NCI-H774 (cell line): ENCODE data around the gene MEIOB.
"Not testable (repeated sequence)": the region's sequence is repeated elsewhere in the genome, so short reads cannot be mapped to it uniquely, and the experiment has no call there.

Source experiments
- DNase-seq: peaks from one replicate; lab custom pipeline; 2025; lab: John Stamatoyannopoulos, UW

MEIOB gene

DNA sequence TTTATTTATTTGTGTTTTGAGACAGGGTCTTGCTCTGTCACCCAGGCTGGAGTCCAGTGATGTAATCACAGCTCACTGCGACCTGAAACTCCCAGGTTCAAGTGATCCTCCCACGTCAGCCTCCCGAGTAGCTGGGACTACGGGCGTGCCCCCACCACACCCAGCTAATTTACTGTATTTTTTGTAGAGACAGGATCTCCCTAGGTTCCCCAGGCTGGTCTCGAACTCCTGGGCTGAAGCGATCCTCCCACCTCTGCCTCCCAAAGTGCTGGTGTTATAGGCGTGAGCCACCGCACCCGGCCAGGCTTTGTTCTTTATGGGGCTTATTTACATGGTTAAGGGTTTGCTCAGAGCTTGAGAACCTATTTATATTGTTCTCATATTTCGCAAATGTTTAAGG, 5.8 kb upstream of the MEIOB start:
- no peak for DNase-seq

DNA sequence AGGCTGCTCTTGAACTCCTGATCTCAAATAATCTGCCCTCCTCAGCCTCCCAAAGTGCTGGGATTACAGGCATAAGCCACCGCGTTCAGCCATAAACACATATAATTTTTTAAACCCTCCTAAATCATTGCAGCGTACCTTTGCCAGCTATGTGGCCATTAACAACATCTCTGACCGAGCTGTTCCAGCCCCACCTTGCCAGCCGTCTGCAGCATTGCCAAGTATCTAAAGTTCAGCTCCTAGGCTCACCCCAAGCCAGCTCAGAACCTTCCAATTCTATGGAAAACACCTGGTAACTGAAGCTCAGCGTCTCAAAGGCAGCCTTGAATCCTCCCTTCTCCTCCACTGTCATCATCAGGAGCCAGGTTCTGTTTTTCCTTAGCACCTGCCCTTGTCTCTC, 5.1 kb upstream of the MEIOB start:
- DNase-seq = no peak

DNA sequence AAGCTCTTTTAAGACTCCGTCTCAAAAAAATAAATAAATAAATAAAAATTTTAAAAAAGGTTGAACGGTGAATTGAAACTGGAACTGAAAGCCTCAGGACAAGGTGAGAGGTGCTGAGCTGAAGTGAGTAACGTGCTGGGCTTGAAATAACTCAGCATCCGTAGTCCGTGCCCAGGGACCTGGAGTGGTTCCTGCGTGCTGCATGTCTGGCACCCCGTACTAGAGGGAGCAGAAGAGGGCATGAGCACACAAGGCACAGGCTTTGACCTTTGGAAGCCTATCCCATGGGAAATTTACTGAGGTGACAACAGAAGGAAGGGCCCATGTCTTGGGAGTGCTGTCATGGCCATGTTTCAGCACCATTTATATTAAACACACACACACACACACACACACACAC, 4.5 kb upstream of the MEIOB start:
- no peak for DNase-seq

DNA sequence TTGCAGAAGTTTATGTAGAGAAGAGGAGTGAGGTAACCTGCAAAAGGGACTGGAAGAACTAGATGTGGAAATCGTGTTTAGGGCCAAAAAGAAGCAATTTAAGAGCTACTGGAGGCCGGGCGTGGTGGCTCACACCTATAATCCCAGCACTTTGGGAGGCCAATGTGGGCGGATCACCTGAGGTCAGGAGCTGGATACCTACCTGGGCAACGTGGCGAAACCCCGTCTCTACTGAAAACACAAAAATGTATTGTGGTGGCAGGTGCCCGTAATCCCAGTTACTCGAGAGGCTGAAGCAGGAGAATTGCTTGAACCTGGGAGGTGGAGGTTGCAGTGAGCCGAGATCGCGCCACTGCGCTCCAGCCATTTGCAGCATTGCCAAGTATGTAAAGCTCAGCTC, 4.1 kb upstream of the MEIOB start:
- not testable (repeated sequence) for DNase-seq

DNA sequence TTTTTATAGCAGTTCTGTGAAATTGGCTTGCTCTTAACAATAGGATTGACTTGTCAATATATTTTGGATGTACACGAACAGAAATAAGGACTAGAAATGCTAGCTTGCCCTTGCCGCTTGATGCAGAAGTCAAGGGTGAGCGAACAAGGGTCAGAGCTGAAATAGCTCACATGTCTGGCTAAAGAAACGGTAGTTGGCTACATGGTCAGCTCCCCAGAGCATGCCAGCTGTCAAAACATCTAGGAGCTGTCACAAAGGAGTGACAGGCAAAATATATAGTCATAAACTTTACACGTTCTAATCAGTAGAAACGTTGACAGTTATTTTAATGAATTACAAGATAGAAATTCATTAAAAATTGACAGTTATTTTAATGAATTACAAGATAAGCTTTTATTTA, 2.9 kb upstream of the MEIOB start:
- DNase-seq = no peak

DNA sequence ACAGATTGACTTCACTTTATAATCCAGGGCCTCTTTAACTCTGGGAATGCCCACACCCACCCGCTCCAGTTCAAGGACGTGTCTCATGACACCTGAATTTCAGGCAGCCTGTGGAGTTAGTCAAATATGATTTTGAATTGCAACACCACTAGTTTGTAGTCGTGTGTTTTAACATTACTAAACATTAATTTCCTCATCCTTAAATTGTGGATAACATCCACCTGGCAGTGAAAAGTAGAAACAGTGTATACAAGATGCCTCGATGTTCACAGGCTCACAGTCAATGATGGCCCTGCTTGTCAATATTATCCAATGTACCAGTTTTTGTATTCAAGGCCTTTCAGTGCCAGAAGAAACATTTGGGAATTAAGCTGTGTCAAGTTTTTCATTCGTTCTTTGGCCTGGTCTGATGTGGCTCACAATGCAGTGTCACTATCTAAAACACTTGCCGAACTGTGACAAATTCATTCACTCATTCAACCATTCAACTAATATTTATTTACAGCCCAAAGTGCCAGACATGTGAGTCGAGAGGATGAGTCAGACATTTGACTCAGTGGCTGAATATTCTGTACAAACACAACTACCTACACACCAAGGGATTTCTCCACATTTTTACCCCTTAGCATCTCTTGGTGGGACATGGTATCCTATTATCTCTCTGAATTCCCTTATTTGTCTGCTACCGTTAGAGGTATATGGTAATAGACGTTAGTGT, 1.4 kb downstream of the MEIOB start:
- DNase-seq = no peak

DNA sequence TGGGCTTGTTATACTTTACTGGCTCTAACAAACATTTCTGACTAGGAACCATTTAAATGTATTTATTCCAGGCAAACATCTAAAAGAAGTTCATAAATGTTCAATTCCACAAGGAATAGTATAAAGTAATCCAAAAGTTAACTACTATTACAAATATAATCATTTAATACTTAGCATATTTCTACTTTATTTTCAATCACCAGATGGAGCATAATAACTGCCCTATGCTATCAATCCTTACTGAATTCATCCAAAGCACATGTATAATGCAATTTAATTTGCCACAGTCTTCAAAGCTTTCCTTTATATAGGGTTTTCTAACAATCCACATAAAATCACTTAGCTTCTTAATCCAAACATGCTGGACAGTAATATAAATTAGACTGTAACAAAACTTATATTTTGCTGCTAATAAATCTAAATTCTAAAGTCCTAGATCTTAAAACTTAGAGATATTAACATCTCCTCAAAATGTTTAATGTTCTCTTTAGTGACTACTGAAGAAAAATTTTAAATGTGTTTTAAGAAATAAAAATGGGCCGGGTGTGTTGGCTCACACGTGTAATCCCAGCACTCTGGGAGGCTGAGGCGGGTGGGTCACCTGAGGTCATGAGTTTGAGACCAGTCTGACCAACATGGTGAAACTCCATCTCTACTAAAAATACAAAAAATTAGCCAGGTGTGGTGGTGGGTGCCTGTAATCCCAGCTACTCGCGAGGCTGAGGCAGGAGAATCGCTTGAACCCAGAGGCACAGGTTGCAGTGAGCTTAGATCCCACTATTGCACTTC, 5.9 kb downstream of the MEIOB start:
- no peak for DNase-seq

DNA sequence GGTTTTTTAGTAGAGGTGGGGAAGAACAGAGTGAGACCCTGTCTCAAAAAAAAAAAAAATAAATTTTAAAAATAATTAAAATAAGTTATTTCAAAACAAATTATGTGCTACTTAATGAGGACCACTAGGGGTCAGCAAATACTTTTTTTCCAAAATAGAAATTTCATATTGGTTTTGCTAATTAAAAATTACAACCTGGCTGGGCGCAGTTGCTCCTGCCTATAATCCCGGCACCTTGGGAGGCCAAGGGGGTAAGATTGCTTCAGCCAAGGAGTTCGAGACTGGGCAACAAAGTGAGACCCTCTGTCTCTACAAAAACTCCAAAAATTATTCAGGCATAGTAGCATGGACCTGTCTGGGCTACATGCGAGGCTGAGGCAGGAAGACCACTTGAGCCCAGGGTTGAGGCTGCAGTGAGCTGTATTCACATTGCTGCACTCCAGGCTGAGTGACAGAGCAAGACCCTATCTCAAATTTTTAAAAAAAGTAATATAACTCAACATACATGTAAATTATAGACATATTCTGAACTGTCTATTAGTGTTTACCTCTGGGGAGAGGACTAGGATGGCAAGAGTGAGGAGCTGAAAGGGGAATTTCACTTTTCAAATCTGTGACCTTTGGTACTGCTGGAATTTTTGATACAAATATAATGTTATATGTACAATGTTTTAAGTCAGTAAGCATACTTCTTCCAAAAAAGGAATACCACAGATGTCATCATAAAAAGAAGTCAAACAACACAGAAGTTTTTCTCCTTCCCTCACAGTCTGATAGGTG, 8.1 kb downstream of the MEIOB start:
- DNase-seq = no peak

DNA sequence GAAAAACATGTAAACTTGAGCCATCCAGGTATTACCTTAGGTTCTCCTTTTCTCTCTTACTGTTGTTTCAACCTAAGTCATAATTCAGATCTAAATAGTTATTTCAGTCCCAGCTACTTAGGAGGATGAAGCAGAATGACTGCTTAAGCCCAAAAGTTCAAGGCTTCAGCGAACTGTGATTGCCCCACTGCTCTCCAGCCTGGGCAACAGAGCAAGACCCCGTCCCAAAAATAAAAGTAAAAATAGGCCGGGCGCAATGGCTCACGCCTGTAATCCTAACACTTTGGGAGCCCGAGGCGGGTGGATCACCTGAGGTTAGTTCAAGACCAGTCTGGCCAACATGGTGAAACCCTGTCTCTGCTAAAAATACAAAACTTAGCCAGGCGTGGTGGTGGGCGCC, 9.6 kb downstream of the MEIOB start:
- DNase-seq = no peak

DNA sequence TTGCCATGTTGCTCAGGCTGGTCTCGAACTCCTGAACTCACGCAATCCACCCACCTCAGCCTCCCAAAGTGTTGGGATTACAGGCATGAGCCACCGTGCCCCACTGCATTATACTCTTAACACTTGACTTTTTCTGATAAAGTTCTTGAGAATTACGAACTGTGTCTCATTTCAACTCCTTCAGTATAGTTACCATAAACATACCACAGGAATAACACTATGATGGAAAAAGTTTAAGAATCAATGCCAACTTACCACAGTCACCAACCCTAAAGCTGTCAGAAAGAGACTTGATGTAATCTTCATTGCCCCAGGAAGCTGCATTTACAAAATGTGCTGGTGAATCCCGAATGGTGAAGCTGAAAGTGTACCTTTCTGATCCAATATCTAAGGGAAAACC, 10.2 kb downstream of the MEIOB start:
- no peak for DNase-seq

DNA sequence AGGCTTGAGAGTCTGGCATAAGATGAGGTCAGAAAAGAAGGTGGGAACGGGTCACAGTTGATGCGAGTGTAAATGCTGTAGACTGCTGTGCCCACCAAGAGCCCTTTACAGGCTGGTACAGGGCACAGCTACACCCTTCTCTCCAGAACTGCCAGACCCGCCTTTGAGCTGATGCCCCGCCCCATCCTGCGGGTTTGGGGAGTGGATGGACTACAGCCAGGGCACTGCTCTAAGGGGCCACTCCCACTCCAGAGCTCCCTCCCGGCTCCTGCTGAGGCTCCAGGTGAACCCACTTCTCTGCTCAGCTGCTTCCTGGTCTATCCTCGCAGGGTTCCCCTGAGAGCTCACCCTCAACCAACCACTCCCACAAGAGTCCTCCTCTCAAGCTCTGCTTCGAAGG, 12.3 kb downstream of the MEIOB start:
- DNase-seq = no peak

DNA sequence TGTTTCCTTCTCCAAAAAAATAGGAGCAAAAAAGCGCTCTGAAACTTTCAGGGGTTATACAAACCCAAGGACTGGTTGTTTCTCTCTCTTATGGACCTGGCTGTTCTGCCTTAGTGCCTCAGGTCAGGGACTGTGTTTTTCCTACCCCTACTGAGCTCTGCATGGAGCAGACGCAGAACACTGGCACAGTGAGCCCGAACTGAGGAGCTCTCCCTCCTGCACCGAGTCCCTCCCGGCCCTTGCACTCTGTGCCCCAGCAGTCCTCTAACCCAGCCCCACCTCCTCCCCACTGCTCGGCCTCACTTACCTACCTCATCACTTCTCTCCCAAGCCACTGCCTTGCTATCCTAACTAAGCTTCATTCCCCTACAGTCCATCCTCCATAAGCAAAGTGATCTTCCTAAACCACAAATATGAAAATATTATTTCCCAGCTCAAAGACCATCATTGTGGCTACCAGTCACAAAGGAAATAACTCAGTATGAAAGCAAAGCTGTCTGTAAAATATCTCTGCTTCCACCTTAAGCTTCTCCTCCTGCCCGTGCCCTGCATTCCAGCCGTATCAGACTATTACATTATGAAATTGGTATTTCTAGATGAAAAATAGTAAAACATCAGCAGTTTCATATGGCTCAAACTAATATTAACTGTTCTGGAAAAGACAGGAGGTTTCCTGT, 13.6 kb downstream of the MEIOB start:
- no peak for DNase-seq

DNA sequence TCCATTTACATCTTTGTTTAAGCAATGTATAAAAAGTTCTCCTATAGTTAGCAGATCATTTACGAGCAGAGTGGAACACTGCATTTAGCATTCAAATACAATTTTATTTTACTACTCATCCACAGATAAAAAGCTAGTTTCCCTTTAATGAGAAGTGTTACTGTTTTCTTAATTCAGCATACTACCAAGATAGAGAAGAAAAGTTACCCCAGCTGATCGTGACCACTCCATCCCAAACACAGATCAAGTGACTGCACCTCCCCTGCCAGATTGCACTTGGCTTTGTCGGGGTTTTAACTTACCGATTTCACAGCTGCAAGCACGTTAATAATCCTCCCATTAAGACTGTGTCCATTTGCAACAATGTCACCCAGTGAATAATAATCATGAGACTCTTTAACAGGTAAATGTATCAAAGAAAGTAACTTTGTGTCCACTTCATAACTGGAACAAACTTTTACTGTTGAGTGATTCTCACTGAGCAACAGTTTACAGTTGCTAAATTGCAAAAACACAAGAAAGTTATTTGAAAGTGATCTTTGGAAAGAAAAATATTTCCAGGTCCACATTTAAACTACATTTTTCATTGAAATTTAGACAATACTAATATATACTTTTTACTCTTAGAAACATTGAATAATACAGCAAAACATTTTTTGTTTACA, 14.4 kb downstream of the MEIOB start:
- no peak for DNase-seq

DNA sequence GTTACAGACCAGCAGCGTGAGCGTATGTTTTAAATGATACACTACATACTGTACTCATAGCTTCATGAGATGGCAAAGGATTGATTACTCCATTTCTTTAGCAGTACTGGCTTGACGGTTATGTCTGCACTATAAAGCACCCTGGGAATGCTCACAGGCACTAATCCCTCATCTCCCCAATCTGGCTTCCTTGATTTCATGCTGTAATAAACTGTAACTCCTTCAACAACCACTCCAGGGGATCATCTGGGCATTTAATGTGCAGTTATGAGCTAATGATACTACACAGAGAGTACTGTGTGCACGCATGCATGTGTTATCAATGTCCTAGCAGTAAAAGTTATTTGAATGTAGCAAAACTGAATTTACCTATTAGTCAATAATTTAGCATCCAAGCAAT, 20.2 kb downstream of the MEIOB start:
- DNase-seq = no peak

DNA sequence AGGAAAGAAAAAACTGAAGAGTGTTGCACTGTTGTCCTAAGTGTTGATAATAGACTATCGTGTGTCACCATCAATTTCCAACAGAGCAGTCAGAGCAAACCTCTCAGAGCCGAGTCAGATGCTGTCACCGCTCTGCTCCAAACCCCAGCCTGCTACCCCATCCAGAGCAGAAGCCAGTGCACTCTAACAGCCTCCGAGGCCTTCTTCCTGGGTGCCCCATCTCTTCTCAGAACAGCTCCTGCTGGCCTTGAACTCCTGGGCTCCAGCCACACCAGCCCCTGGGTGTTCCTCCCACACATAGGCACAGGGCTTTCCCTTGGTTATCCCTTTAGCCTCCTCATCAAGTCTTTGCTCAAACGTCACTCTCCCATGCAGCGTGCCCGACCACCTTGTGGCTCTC, 21.0 kb downstream of the MEIOB start:
- no peak for DNase-seq

DNA sequence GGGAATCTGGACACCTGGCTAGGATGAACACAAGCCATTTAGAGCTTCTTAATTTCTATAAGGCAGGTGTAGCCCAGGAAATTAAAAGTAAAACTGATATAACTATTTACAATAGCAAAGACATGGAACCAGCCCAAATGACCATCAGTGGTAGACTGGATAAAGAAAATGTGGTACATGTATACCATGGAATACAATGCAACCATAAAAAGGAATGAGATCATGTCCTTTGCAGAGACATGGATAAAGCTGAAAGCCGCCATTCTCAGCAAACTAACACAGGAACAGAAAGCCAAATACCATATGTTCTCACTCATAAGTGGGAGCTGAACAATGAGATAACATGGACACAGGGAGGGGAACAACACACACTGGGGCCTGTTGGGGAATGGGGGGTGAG, 25.5 kb downstream of the MEIOB start:
- no peak for DNase-seq

DNA sequence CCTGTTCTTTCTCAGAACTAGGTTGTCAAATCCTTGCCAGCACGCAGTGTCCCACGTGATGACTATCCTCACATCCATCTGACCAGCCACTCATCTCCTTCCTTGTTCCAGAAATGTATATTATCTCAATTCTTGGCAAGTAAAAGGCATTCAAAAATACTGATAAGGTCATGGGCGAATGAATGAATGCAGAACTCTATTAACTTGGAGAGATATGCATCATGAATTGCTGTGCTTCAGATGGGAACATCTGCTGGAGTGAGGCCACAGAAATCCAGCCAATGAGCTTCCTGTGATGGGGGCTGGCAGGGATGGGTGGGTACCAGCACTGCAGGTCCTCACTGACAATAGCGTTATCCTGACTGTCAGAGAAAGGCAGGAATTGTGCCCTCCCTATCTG, 26.0 kb downstream of the MEIOB start:
- DNase-seq = no peak

DNA sequence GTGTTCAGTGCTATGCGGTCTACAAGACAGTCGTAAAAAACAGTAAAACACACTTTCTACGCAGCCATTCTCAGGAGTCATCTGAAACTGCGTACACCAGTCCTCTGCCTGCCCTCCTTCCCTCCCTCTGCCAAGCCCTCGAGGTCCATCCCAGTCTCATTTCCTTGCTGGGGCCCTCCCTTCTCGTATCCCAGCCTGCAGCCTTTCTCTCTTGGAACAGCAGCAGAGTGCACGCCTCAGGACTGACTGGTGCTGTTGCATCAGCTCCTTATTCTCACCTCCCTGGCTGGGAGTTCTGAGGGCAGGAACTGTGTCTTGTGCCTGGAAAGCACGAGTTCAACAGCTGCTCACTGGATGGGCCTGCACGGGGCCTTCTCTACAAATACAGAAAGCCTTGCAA, 32.4 kb downstream of the MEIOB start:
- no peak for DNase-seq

DNA sequence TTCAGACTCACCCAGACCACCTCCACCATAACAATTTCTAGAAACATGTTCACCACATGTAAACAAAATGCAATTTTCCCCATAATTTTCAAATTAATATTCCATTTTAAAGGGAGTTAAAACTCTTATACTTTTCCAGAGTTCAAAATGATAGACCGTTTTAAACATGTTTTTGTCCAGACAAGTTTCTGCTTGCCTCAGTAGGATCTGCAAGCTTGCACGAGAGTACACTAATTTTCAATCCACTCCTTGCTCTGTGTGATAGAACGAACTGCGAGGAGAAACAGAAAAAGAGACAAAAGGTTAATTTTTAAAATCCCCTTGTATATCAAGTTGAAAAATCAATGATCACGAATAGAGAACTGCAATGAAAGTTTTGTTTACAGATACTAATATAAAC, 37.9 kb downstream of the MEIOB start:
- no peak for DNase-seq

DNA sequence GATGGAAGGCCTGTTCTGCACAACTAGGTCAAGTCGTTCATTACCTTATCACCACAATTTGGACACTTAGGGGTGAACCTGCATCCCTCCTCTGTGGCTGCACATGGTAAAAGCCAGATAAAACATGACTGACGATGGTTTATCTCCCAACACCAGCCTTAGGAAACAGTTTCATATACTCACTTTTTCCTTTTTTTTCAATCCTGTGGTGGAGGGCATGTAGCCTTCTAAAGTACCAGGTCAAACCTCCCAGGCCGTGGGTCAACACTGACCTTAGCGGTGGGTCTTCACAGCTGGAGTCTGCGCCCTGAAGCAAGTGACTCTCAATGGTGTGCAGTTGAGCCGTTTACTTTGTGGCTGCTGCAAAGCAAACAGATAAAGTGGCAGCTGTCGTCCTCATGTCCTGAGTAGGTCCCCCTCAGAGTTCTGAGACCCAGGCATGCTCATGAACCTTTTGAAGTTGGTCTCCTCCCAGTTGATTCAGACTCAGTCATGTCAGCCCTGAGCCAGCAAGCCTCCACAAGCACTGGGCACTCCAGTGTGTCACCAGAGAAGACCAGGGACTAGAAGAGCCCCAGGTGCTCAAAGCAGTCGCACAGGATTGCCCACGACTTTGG, 39.0 kb downstream of the MEIOB start:
- no peak for DNase-seq
